ENCODE data around the gene KCNJ18.
"Not testable (repeated sequence)": the region's sequence is repeated elsewhere in the genome, so short reads cannot be mapped to it uniquely, and the experiment has no call there.

Gene KCNJ18

GRCh38 chr17:21686165-21687015 lies 5.9 kb upstream of the KCNJ18 start:
- no peak for FAIRE-seq

GRCh38 chr17:21687136-21687953 lies 5.0 kb upstream of the KCNJ18 start:
- FAIRE-seq = no peak

GRCh38 chr17:21688293-21688949 lies 3.9 kb upstream of the KCNJ18 start:
- no peak for FAIRE-seq

GRCh38 chr17:21689604-21690003 lies 2.7 kb upstream of the KCNJ18 start:
- no peak for FAIRE-seq

- not testable (repeated sequence) for FAIRE-seq
These were observed 1.5 kb upstream of the KCNJ18 start for GRCh38 chr17:21690811-21691210.

GRCh38 chr17:21691481-21691880 lies 842 bp upstream of the KCNJ18 start:
- not testable (repeated sequence) for FAIRE-seq

- FAIRE-seq = not testable (repeated sequence)
These were observed 362 bp downstream of the KCNJ18 start for GRCh38 chr17:21692704-21693065.

GRCh38 chr17:21693391-21693796 lies 1.1 kb downstream of the KCNJ18 start:
- FAIRE-seq = not testable (repeated sequence)

GRCh38 chr17:21693937-21694336 lies 1.6 kb downstream of the KCNJ18 start:
- not testable (repeated sequence) for FAIRE-seq

- not testable (repeated sequence) for FAIRE-seq
These were observed 3.9 kb downstream of the KCNJ18 start for GRCh38 chr17:21696227-21696626.

- not testable (repeated sequence) for FAIRE-seq
These were observed 4.7 kb downstream of the KCNJ18 start for GRCh38 chr17:21696842-21697507.

GRCh38 chr17:21697508-21697860 lies 5.2 kb downstream of the KCNJ18 start:
- not testable (repeated sequence) for FAIRE-seq

- FAIRE-seq = not testable (repeated sequence)
These were observed 6.2 kb downstream of the KCNJ18 start for GRCh38 chr17:21698437-21699075.

- not testable (repeated sequence) for FAIRE-seq
These were observed 6.8 kb downstream of the KCNJ18 start for GRCh38 chr17:21699124-21699523.

GRCh38 chr17:21699573-21700236 lies 7.4 kb downstream of the KCNJ18 start:
- FAIRE-seq = not testable (repeated sequence)

GRCh38 chr17:21701090-21701489 lies 8.8 kb downstream of the KCNJ18 start:
- not testable (repeated sequence) for FAIRE-seq

- FAIRE-seq = not testable (repeated sequence)
These were observed 9.7 kb downstream of the KCNJ18 start for GRCh38 chr17:21702029-21702428.

GRCh38 chr17:21702521-21702920 lies 10.2 kb downstream of the KCNJ18 start:
- not testable (repeated sequence) for FAIRE-seq

- not testable (repeated sequence) for FAIRE-seq
These were observed 10.8 kb downstream of the KCNJ18 start for GRCh38 chr17:21702940-21703640.

Measured in colon (tissue), 2 donors.